SKM-1 (cell line): Measurements from ENCODE around the gene CCDC97.
A peak's percentile ranks its signal among the peaks of the same experiment; 100 is the strongest.

Experiments used
- DNase-seq: peaks from one replicate; lab custom pipeline; 2025; ENCODE audit not compliant: unreplicated experiment; lab: John Stamatoyannopoulos, UW

The CCDC97 gene

DNA sequence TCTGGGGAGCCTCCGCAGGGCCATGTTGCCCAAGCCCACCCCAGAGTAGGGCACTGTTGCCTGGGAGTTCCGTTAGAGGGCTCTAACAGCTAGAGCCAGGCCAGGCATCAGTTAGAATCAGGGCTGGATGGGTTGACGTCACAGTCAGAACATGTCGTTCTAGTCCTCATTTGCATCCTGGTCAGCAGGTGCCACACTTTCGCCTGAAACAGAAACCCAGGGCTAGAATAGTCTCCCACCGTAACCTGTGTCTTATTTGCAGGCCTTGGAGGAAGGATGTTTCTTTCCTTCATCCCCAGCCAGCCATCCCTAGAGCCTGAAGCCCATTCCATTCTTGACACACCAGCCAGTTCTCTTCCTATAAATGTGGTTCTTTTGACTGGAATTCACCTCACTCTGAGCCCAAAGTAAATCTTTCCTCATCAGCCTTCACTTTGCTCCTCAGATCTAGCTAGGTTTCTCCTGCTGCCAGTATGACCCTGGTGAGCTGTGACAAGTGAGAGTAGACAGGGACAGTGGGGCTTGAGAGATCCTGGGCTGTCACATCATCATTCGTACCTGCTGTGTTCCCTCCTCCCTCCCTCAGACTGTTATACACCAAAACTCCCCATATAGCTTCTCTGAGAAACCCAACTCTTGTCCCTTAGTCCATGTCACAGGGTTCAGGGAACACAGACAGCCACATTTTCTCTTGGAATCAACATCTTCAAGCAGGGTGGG is 12.2 kb upstream of the CCDC97 start:
- no peak for DNase-seq

DNA sequence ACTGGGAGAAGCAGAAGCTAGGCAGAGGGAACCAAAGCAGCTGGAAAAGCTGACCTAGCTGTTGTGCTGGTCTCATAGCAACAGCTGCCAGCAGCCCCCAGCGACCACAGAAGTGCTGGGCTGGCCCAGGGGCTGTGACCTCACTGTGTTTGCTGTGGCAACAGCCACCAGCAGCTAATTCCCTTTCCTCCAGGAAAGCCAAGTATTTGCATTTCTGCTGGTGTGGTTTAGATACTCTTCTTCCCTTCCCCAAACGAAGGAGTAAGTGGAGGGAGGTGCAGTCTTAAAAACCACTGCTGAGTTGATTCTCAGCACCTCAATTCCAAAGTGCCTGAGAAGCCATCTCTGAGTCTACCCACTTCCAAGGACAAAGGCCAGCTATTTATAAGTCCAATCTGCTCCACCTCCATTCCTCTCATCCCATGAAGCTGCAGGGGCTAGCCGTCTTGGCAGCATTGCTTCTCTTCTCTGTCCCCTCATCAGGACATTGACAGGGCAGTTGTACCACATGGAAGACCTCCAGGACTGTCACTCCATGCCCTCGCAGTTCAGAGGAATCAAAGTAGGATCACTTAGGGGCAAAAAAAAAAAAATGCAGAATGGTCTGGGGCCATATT is 11.5 kb upstream of the CCDC97 start:
- DNase-seq, result no peak

DNA sequence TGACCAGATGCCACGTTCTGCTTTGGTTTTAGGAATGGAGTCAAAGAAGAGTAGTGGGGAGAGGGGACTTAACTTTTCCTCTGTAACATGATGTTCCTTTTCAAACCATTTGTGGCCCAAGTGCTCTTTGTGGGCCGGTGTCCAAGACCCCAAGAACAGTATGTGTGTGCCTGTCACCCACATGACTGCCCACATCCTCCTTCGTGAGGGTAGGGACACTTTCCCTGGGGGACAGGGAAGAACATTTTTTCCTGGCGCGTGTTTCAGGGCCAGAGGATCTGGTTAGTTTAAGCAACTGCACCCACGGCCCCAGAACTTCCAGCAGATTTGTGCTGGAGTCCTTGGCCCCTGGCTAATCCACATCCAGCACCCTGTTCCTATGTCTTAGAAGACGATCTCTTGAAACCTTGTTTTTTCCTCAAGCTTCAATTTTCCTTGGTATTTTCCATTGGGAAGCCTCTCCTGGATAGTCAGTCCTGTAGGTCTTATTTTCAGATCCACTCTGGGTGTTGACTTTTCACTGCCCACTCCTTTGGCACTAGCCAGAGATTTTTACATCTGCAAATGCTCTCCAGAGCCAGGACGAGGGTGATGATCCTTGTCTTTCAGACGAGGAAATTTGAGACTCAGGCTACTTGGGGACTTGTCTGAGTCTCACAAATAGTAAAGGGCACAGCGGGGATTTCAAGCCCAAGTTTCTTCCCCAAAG is 10.8 kb upstream of the CCDC97 start:
- DNase-seq, result no peak

DNA sequence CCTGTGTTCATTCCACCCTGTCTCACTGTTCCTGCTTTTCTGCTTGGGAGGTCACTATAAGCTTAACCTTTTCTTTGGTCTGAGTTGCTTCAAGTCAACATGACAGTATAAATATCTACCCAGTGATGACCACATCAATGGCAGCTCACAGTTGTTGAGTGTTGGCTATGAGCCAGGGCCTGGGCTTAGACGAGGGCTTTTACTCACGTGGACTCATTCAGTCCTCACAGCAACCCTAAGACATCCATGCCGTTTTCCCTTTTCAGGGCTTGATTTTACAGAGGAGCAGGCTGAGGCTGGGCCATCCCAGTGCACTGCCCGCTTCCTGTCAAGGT is 10.2 kb upstream of the CCDC97 start:
- no peak for DNase-seq

DNA sequence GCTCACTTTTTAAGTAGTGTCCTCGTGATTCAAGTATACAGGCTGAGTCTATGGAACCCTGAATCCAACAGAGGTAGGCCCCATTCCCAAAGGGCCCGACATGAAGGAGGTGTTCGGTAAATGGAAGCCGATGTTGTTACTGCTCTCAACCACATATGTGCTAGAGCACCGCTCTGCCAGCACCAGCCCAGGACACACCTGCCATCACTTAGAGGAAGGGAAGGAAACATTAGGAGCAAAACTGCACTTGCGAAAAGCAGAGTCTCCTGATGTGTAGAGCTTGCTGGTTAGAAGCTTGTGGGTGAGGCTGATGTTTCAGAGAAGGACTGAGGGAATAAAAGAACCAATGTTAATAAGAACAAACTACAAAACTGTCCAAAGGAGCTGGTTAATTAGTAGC is 9.4 kb upstream of the CCDC97 start:
- no peak for DNase-seq

DNA sequence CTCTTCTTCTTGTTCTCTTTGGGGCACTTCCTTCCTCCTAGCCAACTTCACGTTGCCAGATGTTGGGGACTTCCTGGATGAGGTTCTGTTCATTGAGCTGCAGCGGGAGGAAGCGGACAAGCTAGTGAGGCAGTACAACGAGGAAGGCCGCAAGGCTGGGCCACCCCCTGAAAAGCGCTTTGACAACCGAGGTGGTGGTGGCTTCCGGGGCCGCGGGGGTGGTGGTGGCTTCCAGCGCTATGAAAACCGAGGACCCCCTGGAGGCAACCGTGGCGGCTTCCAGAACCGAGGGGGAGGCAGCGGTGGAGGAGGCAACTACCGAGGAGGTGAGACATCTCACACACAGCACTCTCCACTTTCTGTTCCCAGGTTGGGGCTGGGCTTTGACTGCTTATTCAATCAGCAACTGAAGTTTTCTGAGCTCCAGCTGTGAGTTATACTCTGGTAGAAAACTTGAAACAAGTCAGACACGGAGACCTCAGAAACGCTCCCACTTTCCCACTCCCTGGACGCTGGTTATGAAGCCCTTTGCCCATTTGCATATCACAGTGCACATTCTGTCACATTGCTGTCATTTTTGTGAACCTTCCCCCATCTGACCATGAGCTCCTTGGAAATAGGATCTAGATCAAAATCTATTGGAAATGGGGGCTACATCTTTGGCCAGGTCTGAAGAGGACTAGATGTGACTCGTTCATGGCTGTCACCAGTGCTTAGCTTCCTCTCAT is 7.2 kb upstream of the CCDC97 start:
- DNase-seq, result no peak

DNA sequence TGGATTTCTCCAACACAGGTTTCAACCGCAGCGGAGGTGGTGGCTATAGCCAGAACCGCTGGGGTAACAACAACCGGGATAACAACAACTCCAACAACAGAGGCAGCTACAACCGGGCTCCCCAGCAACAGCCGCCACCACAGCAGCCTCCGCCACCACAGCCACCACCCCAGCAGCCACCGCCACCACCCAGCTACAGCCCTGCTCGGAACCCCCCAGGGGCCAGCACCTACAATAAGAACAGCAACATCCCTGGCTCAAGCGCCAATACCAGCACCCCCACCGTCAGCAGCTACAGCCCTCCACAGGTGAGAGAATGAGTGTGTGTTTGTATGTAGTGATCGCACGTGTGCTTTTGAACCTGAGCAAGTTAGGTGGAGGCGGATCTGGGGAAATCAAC is 6.0 kb upstream of the CCDC97 start:
- DNase-seq, result no peak

DNA sequence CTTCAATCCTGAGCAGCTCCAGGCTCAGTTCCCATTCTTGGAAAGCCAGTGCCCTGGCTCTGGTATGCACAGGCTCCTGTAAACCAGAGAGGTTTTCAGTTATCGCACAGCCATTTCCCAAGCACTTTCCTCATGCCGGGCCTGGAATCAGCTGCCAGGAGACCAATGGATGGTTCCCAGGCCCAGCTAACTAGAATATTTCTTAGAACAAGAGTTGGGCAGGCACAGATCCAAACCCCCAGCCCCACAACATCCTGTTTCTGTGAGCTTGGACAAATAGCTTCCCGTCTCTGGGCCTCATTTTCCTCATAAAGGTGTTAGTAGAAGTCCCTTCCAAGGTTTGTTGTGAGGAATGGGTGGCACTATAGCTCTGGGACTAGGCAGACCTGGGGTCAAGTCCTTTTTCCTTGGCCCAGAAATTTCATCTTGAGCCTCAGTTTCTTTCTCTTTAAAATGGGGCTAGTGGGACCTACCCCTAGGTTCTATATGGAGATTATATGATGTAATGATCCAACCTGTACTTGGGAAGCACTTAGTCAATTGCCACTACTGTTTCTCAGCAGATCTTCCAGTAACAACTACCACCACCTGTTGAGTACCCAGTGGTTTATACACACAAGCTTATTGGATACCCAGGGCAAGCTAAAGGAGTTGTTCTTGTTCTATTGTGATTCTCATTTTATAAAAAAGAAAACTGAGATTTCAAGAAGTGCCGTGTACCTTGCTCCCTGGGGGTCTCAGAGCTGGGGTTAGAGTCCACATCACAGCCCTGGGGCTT is 5.1 kb upstream of the CCDC97 start:
- DNase-seq, result no peak

DNA sequence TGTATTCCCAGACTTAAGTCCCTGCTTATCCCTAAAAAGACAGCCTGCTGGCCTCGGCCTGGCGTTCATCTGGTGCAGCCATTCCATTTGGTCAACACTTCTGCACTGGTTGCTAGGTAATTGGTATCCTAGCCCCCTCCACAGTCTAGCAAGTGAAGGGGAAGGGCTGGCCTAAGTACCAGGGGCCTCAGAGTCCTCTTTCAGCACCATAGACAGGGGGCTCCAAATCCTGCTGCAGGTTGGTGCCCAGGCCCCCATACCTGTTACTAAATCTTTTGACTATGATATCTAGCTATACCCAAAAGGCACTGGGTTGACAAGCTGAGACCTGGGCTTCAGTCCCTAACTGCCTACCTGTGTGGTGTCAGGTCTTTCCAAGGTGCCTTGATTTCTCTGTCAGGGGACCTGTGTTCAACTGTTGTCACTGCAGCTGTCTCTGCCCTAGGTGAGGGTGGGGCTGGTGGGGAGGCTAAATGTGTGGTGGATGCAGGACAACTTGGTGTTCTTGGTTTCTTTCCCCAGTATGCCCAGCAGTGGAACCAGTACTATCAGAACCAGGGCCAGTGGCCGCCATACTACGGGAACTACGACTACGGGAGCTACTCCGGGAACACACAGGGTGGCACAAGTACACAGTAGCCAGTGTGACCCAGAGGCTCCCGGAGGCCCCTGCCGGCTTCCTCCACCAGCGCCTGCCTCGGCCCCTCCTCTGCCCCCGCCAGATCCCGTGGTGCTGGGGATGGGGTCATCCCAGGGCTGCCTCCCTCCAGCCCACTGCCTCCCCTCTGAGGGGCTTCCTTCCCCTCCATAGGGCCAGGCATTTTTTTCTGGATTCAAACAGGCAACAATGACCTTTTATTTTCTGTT is 3.8 kb upstream of the CCDC97 start:
- DNase-seq, result no peak

DNA sequence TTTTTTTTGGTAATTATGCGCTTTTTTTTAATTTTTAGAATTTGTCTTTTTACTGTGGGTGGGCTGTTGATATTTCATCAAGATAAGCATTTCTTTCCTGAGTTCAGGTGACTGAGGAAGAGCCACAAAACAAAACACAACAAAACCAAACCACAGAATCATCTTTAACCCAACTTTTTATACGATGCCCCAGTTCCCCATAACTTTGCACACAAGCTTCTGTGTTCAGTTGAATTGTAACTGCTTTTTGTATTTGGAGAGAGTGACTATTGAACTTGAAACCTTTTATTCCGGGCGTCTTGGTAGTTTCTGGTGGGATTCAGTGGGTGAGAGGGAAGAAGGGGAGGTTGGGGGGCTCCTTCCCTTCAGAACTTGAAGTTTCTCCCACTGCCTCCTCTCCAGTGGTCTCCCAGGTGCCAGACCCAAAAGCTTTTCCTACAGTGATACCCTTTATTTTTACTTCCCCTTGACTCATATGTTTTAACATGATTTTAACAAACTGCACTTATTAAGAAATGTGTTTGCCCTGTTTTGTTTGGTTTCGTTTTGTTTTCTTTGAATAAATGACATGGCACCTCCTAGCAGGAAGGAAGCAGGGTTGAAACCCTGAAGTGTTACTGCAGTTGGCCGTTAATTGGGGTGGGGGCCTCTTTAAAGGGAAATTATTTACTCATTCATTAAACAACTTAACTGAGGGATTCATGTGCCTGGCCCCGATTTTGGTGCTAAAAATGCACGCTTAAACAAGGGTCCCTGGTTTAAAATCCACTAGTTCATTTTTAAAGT is 2.7 kb upstream of the CCDC97 start:
- no peak for DNase-seq

DNA sequence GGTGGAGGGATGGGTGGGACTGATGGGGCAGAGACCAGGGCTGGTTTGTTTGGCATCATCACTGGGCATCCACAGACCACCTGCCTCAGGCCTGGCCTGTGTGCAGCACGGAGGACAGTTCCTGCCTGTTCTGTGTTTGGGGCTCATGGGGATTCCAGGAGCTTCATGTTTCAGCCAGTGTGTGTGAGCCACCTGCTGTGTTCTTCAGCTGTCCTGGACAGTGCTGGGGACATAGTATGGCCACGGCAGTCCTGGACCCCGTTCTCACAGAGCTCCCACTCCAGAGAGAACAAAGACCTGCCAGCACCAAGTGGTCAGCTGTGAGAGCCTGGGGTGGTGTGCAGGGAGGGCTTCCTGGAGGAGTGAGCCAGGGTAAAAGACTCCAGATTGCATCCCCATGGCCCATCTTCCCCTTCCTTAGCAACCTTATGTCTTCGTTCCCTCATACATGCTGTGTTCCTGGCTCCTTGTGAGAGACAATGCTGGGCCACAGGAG is 2.0 kb upstream of the CCDC97 start:
- no peak for DNase-seq

DNA sequence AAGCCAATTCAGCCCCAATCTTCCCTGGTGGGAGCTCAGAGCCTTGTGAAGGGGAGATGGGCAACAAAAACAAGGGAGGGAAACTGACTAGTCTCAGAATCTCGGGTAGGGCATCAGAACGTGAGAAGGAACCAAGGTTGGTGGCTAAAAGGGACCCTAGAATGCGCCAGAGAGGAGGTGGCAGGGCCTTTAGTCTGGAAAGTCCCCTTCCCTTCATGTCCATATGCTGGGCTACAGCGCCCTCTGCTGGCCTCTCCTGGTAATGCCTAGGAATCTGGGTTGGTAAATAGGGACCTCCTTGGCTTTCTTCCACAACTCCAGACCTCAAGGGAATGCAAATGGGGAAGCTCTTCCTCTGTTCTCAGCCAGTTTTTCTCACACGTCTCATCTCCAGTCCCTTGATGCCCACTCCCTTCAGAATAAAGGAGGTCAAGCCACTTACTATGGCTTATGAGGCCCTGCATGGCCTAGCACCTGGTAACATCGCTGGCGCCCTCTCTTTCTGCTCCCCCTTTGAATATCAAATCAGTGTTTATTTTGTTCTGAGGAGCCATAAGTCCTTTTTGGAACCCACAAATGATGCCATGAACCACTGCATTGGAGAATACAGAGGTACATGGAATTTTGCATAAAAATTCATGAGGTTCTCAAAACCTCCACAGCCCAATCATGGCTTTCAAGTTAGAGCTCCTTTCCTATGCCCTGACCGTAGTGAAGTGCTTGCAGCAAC is 1.4 kb upstream of the CCDC97 start:
- peak; percentile 51 for DNase-seq

DNA sequence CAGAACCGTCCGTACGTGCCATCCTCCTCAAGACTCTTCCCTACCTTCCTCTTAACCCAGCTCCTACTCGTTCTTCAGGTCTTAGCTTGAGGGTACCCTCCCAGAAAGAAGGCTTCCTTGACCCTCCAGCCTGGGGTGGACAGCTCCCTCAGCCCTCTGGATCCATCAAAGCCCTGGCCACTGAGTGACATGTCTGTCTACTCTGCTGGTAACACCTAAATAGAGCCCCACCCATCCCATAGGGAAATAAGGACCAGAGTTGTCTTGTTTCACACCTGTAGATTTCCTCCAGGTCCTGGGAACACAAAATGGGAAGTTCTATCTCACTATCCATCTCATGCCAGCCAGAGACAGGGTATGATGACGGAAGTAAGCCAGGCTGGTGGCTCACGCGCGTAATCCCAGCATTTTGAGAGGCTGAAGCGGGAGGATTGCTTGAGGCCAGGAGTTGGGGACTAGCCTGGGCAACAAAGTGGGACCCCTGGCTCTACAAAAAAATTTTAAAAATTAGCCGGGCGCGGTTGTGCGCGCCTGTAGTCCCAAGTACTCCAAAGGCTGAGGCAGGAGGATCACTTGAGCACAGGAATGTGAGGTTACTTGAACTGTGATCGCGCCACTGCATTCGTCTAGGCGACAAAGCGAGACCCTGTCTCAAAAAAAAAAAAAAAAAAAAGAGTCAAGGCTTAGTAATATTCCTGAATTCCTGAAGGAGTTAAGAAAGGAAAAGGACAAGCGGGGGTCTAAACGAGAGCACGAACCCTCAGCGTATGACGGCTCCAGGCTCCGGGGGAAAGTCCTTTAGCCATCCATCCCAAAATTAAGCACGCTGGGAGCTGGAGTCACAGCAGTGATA is 566 bp upstream of the CCDC97 start:
- no peak for DNase-seq

DNA sequence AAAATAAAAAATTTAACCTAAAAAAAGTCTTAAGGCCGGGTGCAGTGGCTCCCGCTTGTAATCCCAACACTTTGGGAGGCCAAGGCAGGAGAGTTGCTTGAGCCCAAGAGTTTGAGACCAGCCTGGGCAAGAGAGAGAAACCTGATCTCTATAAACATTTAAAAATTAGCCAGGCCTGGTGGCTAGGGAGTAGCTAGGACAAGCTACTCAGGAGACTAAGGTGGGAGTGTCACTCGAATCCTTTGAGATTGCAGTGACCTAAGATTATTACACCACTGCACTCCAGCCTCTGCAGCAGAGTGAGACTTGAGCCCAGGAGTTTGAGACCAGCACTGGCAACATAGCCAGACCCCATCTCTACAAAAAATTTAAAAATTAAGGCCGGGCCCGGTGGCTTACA is 1.1 kb downstream of the CCDC97 start:
- no peak for DNase-seq

DNA sequence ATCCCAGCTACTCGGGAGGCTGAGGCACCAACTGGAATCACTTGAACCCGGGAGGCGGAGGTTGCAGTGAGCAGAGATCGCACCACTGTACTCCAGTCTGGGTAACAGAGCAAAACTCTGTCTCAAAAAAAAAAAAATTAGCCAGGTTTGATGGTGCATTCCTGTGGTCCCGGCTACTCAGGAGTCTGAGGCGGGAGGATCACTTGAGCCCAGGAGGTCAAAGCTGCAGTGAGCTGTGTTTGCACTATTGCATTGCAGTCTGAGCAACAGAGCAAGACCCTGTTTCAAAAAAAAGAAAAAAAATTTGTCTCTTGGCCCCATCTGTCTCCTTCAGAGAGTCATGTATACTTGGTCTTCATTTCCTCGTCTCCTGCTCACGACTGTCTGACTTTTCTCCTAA is 1.6 kb downstream of the CCDC97 start:
- no peak for DNase-seq

DNA sequence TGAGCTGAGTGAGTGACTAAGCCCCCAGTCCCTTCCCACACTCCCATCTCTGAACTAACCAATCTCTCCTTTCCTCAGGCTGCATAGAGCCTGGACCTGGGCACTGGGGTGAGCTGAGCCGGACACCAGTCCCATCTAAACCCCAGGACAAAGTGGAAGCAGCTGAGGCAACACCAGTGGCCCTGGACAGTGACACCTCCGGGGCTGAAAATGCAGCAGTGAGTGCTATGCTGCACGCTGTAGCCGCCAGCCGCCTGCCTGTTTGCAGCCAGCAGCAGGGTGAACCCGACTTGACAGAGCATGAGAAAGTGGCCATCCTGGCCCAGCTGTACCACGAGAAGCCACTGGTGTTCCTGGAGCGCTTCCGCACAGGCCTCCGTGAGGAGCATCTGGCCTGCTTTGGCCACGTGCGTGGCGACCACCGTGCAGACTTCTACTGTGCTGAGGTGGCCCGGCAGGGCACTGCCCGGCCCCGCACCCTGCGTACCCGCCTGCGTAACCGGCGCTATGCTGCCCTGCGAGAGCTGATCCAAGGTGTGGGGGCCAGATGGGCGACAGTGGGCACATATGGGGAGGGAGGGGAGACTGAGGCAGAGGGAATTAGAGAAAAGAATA is 6.4 kb downstream of the CCDC97 start:
- DNase-seq, result no peak
